ENCODE results near the gene SCN1A. TPM values are rescaled to one million over a fixed set of nuclear protein-coding genes. Genes with fewer than 3 reads are reported as not detected.

The SCN1A gene
- total and polyA plus RNA-seq, 2 of the 13 experiments (the other 11 are each of a cell fraction or from before 2014, with no cell fraction given): 19.9 to 39.4 TPM

DNA sequence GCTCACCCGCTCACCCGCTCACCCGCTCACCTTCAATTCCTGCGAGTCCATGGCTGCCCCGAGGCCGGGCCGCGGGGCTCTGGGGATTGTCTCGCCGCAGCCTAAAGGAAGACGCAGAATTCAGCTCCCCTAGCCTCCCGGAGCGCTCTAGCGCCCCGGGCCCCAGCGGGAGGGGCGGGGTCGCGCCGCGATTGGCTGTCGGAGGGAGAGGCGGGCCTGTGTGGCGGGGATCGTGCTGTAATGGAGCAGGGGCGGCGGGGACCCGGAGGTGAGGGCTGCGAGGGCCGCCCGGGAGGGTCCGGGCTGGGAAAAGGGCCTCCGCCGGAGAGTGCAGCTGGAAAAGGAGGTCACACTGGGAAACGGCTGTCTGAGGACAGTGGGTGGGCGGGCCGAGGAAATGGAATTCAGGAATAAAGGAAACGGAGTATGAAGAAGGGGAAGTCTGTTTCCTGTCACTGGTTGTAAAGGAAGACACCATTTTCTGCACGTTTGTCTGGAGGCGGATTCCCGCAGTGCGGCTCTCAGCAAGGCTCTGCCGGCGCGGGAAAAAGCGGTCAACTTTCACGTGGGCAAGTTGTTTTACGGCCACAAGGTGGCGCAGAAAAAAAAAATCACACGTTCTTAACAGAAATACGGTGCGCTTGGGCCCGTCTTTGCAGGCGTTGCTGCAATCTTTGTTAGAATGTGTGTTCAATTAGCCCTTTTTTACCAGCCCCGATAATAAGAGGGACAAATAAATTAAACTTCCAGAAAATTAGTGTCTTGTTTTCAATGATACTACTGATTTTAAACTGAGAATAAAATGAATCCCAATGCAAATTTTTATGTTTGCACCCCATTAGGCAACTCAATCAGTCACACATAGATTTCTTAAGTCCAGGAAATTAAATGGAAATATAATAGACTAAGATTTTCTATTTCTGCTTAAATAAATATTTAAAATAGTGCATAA is 173.9 kb downstream of the SCN1A start, which contains the start of gene TTC21B (continued):
- TF ChIP-seq, protein P1, sequence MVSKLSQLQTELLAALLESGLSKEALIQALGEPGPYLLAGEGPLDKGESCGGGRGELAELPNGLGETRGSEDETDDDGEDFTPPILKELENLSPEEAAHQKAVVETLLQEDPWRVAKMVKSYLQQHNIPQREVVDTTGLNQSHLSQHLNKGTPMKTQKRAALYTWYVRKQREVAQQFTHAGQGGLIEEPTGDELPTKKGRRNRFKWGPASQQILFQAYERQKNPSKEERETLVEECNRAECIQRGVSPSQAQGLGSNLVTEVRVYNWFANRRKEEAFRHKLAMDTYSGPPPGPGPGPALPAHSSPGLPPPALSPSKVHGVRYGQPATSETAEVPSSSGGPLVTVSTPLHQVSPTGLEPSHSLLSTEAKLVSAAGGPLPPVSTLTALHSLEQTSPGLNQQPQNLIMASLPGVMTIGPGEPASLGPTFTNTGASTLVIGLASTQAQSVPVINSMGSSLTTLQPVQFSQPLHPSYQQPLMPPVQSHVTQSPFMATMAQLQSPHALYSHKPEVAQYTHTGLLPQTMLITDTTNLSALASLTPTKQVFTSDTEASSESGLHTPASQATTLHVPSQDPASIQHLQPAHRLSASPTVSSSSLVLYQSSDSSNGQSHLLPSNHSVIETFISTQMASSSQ (IDR thresholded peaks at IDR 0.05; ENCODE audit: low read depth): peak; percentile 55; the same call in 1 of the 2 replicates
- TF ChIP-seq, protein P1 (CRISPR knock-in tag; IDR thresholded peaks at IDR 0.05; ENCODE audit: borderline replicate concordance): peak; percentile 66; the same call in 1 of the 2 replicates
- TF ChIP-seq HNF4G (IDR thresholded peaks at IDR 0.05; ENCODE audit: borderline replicate concordance, low read depth, low read length): 0 out of 2 replicates have a peak, but pooled peaks have one; percentile 34
- no peak; the same call in 1 of the 2 replicates for TF ChIP-seq HNF4G (CRISPR knock-in tag; IDR thresholded peaks at IDR 0.05; ENCODE audit: borderline replicate concordance, low read depth)
- TF ChIP-seq STAT5B (CRISPR knock-in tag; IDR thresholded peaks at IDR 0.05): 0 out of 2 replicates have a peak, but pooled peaks have one; percentile 31
- peak; percentile 88 for TF ChIP-seq DR1 (CRISPR knock-in tag; IDR thresholded peaks at IDR 0.05)
- TF ChIP-seq ZFP36 (IDR thresholded peaks at IDR 0.05; ENCODE audit: borderline replicate concordance, low read depth, low read length, partially characterized antibody): no peak
- TF ChIP-seq, protein P2, sequence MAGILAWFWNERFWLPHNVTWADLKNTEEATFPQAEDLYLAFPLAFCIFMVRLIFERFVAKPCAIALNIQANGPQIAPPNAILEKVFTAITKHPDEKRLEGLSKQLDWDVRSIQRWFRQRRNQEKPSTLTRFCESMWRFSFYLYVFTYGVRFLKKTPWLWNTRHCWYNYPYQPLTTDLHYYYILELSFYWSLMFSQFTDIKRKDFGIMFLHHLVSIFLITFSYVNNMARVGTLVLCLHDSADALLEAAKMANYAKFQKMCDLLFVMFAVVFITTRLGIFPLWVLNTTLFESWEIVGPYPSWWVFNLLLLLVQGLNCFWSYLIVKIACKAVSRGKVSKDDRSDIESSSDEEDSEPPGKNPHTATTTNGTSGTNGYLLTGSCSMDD (CRISPR knock-in tag; IDR thresholded peaks at IDR 0.05): no peak
- peak; percentile 81 for TF ChIP-seq ZNF264 (CRISPR knock-in tag; IDR thresholded peaks at IDR 0.05)
- no peak for TF ChIP-seq SNRNP70 (IDR thresholded peaks at IDR 0.05; ENCODE audit: low read depth, low read length)
- no peak for TF ChIP-seq NFKBIZ (CRISPR knock-in tag; IDR thresholded peaks at IDR 0.05)
- TF ChIP-seq FOXA3 (CRISPR knock-in tag; IDR thresholded peaks at IDR 0.05): no peak
- TF ChIP-seq MTF1 (CRISPR knock-in tag; IDR thresholded peaks at IDR 0.05): no peak
- TF ChIP-seq, protein P3, sequence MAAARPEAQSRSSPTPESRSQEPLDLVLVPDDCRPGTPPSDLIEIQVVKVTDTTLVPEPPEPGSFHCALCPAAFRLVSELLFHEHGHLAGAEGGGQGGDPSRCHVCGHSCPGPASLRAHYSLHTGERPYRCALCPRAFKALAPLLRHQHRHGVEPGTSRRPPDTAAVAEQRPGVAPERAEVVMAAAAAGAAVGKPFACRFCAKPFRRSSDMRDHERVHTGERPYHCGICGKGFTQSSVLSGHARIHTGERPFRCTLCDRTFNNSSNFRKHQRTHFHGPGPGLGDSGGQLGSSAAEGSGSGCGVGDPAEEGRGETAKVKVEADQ (CRISPR knock-in tag; IDR thresholded peaks at IDR 0.05; ENCODE audit: borderline replicate concordance): peak; percentile 86; the same call in 1 of the 2 replicates
- TF ChIP-seq, protein P4, sequence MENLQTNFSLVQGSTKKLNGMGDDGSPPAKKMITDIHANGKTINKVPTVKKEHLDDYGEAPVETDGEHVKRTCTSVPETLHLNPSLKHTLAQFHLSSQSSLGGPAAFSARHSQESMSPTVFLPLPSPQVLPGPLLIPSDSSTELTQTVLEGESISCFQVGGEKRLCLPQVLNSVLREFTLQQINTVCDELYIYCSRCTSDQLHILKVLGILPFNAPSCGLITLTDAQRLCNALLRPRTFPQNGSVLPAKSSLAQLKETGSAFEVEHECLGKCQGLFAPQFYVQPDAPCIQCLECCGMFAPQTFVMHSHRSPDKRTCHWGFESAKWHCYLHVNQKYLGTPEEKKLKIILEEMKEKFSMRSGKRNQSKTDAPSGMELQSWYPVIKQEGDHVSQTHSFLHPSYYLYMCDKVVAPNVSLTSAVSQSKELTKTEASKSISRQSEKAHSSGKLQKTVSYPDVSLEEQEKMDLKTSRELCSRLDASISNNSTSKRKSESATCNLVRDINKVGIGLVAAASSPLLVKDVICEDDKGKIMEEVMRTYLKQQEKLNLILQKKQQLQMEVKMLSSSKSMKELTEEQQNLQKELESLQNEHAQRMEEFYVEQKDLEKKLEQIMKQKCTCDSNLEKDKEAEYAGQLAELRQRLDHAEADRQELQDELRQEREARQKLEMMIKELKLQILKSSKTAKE (CRISPR knock-in tag; IDR thresholded peaks at IDR 0.05; ENCODE audit: borderline replicate concordance): peak; percentile 67; the same call in 1 of the 2 replicates
- peak; percentile 16 for TF ChIP-seq TBL1XR1 (IDR thresholded peaks at IDR 0.05; ENCODE audit: borderline replicate concordance, low read length, partially characterized antibody)
- peak; percentile 68 for TF ChIP-seq TEAD3 (CRISPR knock-in tag; optimal IDR thresholded peaks at IDR 0.05; ENCODE audit: borderline replicate concordance)
- TF ChIP-seq ZNF44 (CRISPR knock-in tag; IDR thresholded peaks at IDR 0.05): peak; percentile 95
- TF ChIP-seq, protein P5, sequence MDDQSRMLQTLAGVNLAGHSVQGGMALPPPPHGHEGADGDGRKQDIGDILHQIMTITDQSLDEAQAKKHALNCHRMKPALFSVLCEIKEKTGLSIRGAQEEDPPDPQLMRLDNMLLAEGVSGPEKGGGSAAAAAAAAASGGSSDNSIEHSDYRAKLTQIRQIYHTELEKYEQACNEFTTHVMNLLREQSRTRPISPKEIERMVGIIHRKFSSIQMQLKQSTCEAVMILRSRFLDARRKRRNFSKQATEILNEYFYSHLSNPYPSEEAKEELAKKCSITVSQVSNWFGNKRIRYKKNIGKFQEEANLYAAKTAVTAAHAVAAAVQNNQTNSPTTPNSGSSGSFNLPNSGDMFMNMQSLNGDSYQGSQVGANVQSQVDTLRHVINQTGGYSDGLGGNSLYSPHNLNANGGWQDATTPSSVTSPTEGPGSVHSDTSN (CRISPR knock-in tag; IDR thresholded peaks at IDR 0.05; ENCODE audit: borderline replicate concordance): no peak
